WTC11 (cell line): ENCODE results near the gene NUP62. TPM values are rescaled to one million over a fixed set of nuclear protein-coding genes. Genes with fewer than 3 reads are reported as not detected.

Source experiments
- ATAC-seq: fragments of 200-7000 bp; cut with Tn5 transposase; 2 replicates; pipeline ENCODE4 v1.10.0; 2021; ENCODE audit warnings: mild to moderate bottlenecking, moderate library complexity
- CTCF ChIA-PET: fragments of 300-600 bp; sonication (Branson Sonifier 250); formaldehyde crosslinking; loops from one replicate; lab custom pipeline; 2021; ENCODE audit warnings: antibody characterized with exemption; lab: Charles Lee
- POLR2A ChIA-PET: fragments of 350-600 bp; sonication (Branson Sonifier 250); formaldehyde crosslinking; loops from one replicate; lab custom pipeline; 2021; ENCODE audit warnings: antibody characterized with exemption; lab: Charles Lee
- DNase-seq: peaks from one replicate; pipeline ENCODE4 v3.0.0; 2021; ENCODE audit warnings: low spot score
- H3K27ac Mint-ChIP-seq: 2 replicates; pipeline ENCODE4 v1.8.0; 2021; ENCODE audit warnings: mixed read lengths
- H3K27me3 Mint-ChIP-seq: 2 replicates; pipeline ENCODE4 v1.8.0; 2021; ENCODE audit warnings: low read depth, mild to moderate bottlenecking, moderate library complexity, mixed read lengths
- H3K36me3 Mint-ChIP-seq: 2 replicates; pipeline ENCODE4 v1.8.0; 2021; ENCODE audit warnings: mixed read lengths
- H3K4me1 Mint-ChIP-seq: 2 replicates; pipeline ENCODE4 v1.8.0; 2022; ENCODE audit warnings: mixed read lengths
- H3K4me3 Mint-ChIP-seq: 2 replicates; pipeline ENCODE4 v1.8.0; 2021; ENCODE audit warnings: mild to moderate bottlenecking, moderate library complexity, mixed read lengths
- H3K9me3 Mint-ChIP-seq: 2 replicates; pipeline ENCODE4 v1.8.0; 2021; ENCODE audit warnings: mixed read lengths
- ATF1 ChIP-seq: sonication (generic); formaldehyde crosslinking; IDR thresholded peaks from 2 replicates; pipeline ENCODE4 v1.8.1; 2023; ENCODE audit warnings: mild to moderate bottlenecking, moderate library complexity, missing genetic modification reagents
- FOXK1 ChIP-seq: sonication (generic); formaldehyde crosslinking; IDR thresholded peaks from 2 replicates; pipeline ENCODE4 v1.8.0; 2022; ENCODE audit warnings: mild to moderate bottlenecking, moderate library complexity, missing genetic modification reagents
- GABPB1 ChIP-seq: sonication (generic); formaldehyde crosslinking; IDR thresholded peaks from 2 replicates; pipeline ENCODE4 v1.8.1; 2023; ENCODE audit warnings: mild to moderate bottlenecking, missing genetic modification reagents
- GRHL2 ChIP-seq: fragments of 250-450 bp; sonication (Bioruptor Pico); IDR thresholded peaks from 2 replicates; pipeline ENCODE4 v1.8.0; 2022; ENCODE audit warnings: mild to moderate bottlenecking, moderate library complexity; ENCODE audit not compliant: insufficient replicate concordance, severe bottlenecking
- HMGA2 ChIP-seq: fragments of 250-450 bp; sonication (Bioruptor Pico); IDR thresholded peaks from 2 replicates; pipeline ENCODE4 v1.4.0; 2021; ENCODE audit warnings: mild to moderate bottlenecking, moderate library complexity
- JAZF1 ChIP-seq: fragments of 250-450 bp; sonication (Bioruptor Pico); IDR thresholded peaks from 2 replicates; pipeline ENCODE4 v1.9.0; 2021; ENCODE audit warnings: moderate library complexity, mild to moderate bottlenecking, inconsistent platforms
- MYBL2 ChIP-seq: sonication (generic); formaldehyde crosslinking; IDR thresholded peaks from 2 replicates; pipeline ENCODE4 v1.8.1; 2023; ENCODE audit warnings: mild to moderate bottlenecking, moderate library complexity, missing genetic modification reagents
- NFE2L1 ChIP-seq: sonication (generic); formaldehyde crosslinking; IDR thresholded peaks from 2 replicates; pipeline ENCODE4 v1.8.1; 2023; ENCODE audit warnings: missing genetic modification reagents
- RORB ChIP-seq: fragments of 250-450 bp; sonication (Bioruptor Pico); IDR thresholded peaks from 2 replicates; pipeline ENCODE4 v1.9.0; 2021; ENCODE audit warnings: mild to moderate bottlenecking
- SMAD4 ChIP-seq: sonication (generic); formaldehyde crosslinking; IDR thresholded peaks from 2 replicates; pipeline ENCODE4 v1.8.0; 2022; ENCODE audit warnings: mild to moderate bottlenecking, missing genetic modification reagents
- SP1 ChIP-seq: sonication (generic); formaldehyde crosslinking; conservative IDR thresholded peaks from 2 replicates; pipeline ENCODE4 v1.8.1; 2022; ENCODE audit warnings: missing genetic modification reagents
- ZNF423 ChIP-seq: fragments of 250-450 bp; sonication (Bioruptor Pico); IDR thresholded peaks from 2 replicates; pipeline ENCODE4 v2.1.2; 2022; ENCODE audit warnings: mild to moderate bottlenecking, moderate library complexity
- total RNA-seq: library from RNA; stranded (reverse); gene quantifications from 3 replicates; pipeline ENCODE4 v1.2.3, GENCODE V29; 2021
- TF ChIP-seq, protein P1 (sequence below): sonication (generic); formaldehyde crosslinking; IDR thresholded peaks from 2 replicates; pipeline ENCODE4 v1.8.1; 2022; ENCODE audit warnings: low read depth, missing genetic modification reagents, borderline replicate concordance
- TF ChIP-seq, protein P2 (sequence below): sonication (generic); formaldehyde crosslinking; IDR thresholded peaks from 2 replicates; pipeline ENCODE4 v1.8.1; 2022; ENCODE audit warnings: missing genetic modification reagents, borderline replicate concordance
- TF ChIP-seq, protein P3 (sequence below): fragments of 250-450 bp; sonication (Bioruptor Pico); IDR thresholded peaks from 2 replicates; pipeline ENCODE4 v1.8.0; 2021; ENCODE audit warnings: mild to moderate bottlenecking
- TF ChIP-seq, protein P4 (sequence below): sonication (generic); formaldehyde crosslinking; IDR thresholded peaks from 2 replicates; pipeline ENCODE4 v1.8.1; 2023; ENCODE audit warnings: mild to moderate bottlenecking, missing genetic modification reagents, borderline replicate concordance

NUP62 gene
- total RNA-seq, 1 experiment from 2014 or later, result 87.1 TPM

DNA sequence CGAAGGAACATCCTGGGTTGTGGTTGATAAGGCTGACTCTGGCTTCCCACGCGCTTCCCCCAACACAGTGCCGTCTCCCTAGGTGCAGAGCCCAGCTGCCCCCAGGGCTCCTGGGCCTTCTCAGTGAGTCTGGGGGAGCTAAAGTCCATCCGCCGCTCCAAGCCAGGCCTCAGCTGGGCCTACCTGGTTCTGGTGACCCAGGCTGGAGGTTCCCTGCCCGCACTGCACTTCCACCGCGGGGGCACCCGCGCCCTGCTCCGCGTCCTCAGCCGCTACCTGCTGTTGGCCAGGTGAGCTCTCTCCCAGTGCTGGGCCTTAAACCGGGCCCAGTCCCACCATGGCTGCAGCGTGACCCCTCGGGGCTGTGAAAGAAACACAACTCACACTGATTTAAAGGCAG is 48.1 kb downstream of the NUP62 start (continued):
- no peak for TF ChIP-seq NFE2L1 (CRISPR knock-in tag)
- TF ChIP-seq FOXK1 (CRISPR knock-in tag), result no peak
- no peak for TF ChIP-seq RORB
- TF ChIP-seq GRHL2 (CRISPR knock-in tag), result no peak

DNA sequence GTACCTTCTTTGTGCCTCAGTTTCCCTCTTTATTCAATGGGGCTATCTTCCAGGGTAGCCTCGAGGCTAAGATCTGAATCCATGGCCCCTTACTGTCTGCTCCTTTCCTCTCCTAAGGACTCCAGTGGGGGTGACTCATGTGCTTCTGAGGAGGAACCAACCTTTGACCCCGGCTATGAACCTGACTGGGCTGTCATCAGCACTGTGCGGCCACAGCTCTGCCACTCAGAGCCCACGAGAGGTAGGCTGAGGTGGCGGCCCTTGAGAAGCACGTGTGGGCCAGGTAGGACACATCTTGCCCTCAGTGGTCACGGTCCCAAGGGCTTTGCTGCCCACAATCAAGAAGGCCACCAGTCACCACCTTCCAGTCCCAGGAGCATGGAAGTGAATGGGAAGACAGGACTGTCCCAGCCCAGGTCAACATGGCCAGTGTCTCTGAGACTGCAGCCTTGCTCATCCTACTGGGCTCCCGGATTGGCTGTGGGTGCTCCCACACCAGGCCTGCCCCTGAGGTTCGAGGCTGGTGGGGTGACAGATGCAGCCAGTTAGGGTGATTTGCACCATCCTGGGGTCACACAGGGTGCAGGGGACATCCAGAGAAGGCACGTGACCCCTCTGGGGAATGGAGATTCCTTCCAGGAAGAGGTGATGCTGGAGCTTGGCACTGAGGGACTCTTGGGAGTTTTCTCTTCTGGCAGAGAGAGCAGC is 49.0 kb downstream of the NUP62 start:
- POLR2A ChIA-PET, result no interaction called here
- no peak for DNase-seq
- Mint-ChIP-seq H3K4me1 (peaks cover 18% of the 10 kb centered on the region), H3K27ac (no peak overlapping the region), H3K9me3 (no peaks in the 10 kb centered on the region), H3K36me3 (peaks cover 53% of the 10 kb centered on the region), H3K4me3 (no peak overlapping the region), H3K27me3 (no peaks in the 10 kb centered on the region)
- CTCF ChIA-PET, result interaction anchor here (2.8 kb wide), 1 partner anchor 10 kb away, joined by 11 read pairs; no protein-coding TSS in a partner anchor
- no peak for TF ChIP-seq ZNF423
- TF ChIP-seq HMGA2, result no peak
- TF ChIP-seq GABPB1 (CRISPR knock-in tag), result no peak
- TF ChIP-seq, protein P1, sequence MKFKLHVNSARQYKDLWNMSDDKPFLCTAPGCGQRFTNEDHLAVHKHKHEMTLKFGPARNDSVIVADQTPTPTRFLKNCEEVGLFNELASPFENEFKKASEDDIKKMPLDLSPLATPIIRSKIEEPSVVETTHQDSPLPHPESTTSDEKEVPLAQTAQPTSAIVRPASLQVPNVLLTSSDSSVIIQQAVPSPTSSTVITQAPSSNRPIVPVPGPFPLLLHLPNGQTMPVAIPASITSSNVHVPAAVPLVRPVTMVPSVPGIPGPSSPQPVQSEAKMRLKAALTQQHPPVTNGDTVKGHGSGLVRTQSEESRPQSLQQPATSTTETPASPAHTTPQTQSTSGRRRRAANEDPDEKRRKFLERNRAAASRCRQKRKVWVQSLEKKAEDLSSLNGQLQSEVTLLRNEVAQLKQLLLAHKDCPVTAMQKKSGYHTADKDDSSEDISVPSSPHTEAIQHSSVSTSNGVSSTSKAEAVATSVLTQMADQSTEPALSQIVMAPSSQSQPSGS (CRISPR knock-in tag), result 0 out of 2 replicates have a peak, but pooled peaks have one; percentile 45
- no peak for ATAC-seq

DNA sequence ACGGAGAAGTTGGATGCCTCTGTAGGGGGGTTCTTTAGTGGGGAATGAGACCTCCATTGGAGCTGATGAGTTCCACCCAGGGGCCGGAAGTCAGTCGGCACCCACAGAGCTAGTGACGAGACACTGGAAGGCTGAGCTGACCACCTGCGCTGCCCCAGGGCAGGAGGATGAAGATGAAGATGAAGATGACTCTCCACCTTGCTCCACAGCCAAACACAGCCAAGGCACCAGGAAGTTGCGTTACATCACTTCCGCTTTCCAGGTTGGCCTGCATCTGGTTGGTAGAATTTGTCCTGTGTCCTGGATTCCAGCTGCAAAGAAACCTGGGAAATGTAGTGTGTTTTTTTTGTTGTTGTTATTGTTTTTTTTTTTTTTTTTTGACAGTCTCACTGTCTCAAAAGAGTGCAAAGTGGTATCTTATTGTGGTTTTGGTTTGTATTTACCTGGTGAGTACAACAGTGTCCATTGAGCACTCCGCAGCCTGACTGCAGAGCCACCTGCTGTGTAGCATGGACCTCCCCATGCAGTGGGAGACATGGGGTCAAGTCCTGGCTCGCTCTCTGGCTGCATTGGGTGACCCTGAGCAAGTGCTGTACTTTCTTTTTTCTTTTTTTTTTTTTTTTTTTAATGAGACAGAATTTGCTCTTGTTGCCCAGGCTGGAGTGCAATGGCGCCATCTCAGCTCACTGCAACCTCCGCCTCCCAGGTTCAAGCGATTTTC is 49.9 kb downstream of the NUP62 start:
- POLR2A ChIA-PET, result interaction anchor here (0.6 kb wide), 1 partner anchor 42 kb away, joined by 3 read pairs; no protein-coding TSS in a partner anchor
- Mint-ChIP-seq H3K4me1 (peaks cover 23% of the 10 kb centered on the region), H3K9me3 (no peaks in the 10 kb centered on the region), H3K27ac (peak overlapping the region; percentile 100; the same call in 1 of the 2 replicates)
- DNase-seq, result no peak
- no peak for TF ChIP-seq FOXK1 (CRISPR knock-in tag)
- TF ChIP-seq MYBL2 (CRISPR knock-in tag), result no peak
- no peak for TF ChIP-seq SP1
- TF ChIP-seq, protein P1 (CRISPR knock-in tag), result no peak
- TF ChIP-seq, protein P2, sequence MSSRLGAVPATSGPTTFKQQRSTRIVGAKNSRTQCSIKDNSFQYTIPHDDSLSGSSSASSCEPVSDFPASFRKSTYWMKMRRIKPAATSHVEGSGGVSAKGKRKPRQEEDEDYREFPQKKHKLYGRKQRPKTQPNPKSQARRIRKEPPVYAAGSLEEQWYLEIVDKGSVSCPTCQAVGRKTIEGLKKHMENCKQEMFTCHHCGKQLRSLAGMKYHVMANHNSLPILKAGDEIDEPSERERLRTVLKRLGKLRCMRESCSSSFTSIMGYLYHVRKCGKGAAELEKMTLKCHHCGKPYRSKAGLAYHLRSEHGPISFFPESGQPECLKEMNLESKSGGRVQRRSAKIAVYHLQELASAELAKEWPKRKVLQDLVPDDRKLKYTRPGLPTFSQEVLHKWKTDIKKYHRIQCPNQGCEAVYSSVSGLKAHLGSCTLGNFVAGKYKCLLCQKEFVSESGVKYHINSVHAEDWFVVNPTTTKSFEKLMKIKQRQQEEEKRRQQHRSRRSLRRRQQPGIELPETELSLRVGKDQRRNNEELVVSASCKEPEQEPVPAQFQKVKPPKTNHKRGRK (CRISPR knock-in tag), result 0 out of 2 replicates have a peak, but pooled peaks have one; percentile 21
- TF ChIP-seq, all 79 proteins: peak for 1
- H3K27me3 Mint-ChIP-seq, result no peaks in the 10 kb centered on the region
- H3K4me3 Mint-ChIP-seq, result peak overlapping the region; percentile 10; the same call in 1 of the 2 replicates
- CTCF ChIA-PET, result interaction anchor here (1.0 to 2.8 kb wide), 3 partner anchors 9 to 13 kb away, joined by 4 to 11 read pairs (median 4); no protein-coding TSS in a partner anchor
- no peak for ATAC-seq
- H3K36me3 Mint-ChIP-seq, result peaks cover 46% of the 10 kb centered on the region

DNA sequence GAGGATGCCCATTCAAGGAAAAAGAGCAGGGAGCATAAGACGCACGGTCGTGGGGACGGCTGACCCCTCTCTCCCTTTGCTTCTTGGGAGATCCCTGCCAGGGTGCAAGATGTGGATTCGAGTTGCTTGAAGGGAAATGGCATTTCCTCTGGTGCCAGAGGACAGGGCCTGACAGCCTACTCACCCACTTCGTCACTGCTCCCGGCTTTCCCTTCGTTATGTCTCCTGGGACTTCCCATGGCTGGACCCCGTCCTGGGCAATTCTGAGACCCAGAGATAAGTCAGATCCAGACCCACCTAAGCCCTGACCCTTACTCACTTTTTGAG is 50.6 kb downstream of the NUP62 start:
- Mint-ChIP-seq H3K27me3 (no peaks in the 10 kb centered on the region), H3K36me3 (peaks cover 44% of the 10 kb centered on the region), H3K9me3 (no peaks in the 10 kb centered on the region), H3K4me3 (no peak overlapping the region), H3K27ac (peak overlapping the region; percentile 100), H3K4me1 (peaks cover 23% of the 10 kb centered on the region)
- ChIA-PET CTCF (interaction anchor here (1.0 to 1.9 kb wide), 3 partner anchors 9 to 12 kb away, joined by 4 to 12 read pairs (median 4); no protein-coding TSS in a partner anchor), POLR2A (interaction anchor here (0.6 kb wide), 1 partner anchor 42 kb away, joined by 3 read pairs; no protein-coding TSS in a partner anchor)
- DNase-seq, result no peak
- ATAC-seq, result no peak
- TF ChIP-seq, protein P3, sequence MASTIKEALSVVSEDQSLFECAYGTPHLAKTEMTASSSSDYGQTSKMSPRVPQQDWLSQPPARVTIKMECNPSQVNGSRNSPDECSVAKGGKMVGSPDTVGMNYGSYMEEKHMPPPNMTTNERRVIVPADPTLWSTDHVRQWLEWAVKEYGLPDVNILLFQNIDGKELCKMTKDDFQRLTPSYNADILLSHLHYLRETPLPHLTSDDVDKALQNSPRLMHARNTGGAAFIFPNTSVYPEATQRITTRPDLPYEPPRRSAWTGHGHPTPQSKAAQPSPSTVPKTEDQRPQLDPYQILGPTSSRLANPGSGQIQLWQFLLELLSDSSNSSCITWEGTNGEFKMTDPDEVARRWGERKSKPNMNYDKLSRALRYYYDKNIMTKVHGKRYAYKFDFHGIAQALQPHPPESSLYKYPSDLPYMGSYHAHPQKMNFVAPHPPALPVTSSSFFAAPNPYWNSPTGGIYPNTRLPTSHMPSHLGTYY (CRISPR knock-in tag), result no peak
- TF ChIP-seq SMAD4 (CRISPR knock-in tag) (no peak), ATF1 (no peak), JAZF1 (no peak)
- TF ChIP-seq, protein P4, sequence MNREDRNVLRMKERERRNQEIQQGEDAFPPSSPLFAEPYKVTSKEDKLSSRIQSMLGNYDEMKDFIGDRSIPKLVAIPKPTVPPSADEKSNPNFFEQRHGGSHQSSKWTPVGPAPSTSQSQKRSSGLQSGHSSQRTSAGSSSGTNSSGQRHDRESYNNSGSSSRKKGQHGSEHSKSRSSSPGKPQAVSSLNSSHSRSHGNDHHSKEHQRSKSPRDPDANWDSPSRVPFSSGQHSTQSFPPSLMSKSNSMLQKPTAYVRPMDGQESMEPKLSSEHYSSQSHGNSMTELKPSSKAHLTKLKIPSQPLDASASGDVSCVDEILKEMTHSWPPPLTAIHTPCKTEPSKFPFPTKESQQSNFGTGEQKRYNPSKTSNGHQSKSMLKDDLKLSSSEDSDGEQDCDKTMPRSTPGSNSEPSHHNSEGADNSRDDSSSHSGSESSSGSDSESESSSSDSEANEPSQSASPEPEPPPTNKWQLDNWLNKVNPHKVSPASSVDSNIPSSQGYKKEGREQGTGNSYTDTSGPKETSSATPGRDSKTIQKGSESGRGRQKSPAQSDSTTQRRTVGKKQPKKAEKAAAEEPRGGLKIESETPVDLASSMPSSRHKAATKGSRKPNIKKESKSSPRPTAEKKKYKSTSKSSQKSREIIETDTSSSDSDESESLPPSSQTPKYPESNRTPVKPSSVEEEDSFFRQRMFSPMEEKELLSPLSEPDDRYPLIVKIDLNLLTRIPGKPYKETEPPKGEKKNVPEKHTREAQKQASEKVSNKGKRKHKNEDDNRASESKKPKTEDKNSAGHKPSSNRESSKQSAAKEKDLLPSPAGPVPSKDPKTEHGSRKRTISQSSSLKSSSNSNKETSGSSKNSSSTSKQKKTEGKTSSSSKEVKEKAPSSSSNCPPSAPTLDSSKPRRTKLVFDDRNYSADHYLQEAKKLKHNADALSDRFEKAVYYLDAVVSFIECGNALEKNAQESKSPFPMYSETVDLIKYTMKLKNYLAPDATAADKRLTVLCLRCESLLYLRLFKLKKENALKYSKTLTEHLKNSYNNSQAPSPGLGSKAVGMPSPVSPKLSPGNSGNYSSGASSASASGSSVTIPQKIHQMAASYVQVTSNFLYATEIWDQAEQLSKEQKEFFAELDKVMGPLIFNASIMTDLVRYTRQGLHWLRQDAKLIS (CRISPR knock-in tag), result no peak
